ENCODE measurements around the gene BTBD10. TPM values are rescaled to one million over a fixed set of nuclear protein-coding genes. Genes with fewer than 3 reads are reported as not detected.

BTBD10 gene
- total RNA-seq, 4 donors from 2014 or later = 44.1 to 65.1 (median 50.4) TPM

- peaks cover 5 to 22% (median 14%) of the 10 kb centered on the region in 3 donors for H3K4me1 ChIP-seq
- TF ChIP-seq POLR2AphosphoS5 (IDR thresholded peaks at IDR 0.05) (no peak), EP300 (IDR thresholded peaks at IDR 0.05) (no peak), POLR2A (IDR thresholded peaks at IDR 0.05) (no peak)
- H3K9me3 ChIP-seq = no peaks in the 10 kb centered on the region
- ATAC-seq = peak; percentile 57
- H3K4me3 ChIP-seq = peak overlapping the region; percentile 51 to 89
- H3K36me3 ChIP-seq = no peaks in the 10 kb centered on the region
- H3K27me3 ChIP-seq = no peaks in the 10 kb centered on the region
- peak overlapping the region; percentile 44 to 96 (median 93) for H3K27ac ChIP-seq
- 5 to 8% methylated on average over 4 to 8 of the region's 18 CpGs for WGBS, 2 donors (ENCODE audit: low coverage in 1 of 2)
These were observed 616 bp downstream of the BTBD10 start for GRCh38 chr11:13462311-13462900.

DNA sequence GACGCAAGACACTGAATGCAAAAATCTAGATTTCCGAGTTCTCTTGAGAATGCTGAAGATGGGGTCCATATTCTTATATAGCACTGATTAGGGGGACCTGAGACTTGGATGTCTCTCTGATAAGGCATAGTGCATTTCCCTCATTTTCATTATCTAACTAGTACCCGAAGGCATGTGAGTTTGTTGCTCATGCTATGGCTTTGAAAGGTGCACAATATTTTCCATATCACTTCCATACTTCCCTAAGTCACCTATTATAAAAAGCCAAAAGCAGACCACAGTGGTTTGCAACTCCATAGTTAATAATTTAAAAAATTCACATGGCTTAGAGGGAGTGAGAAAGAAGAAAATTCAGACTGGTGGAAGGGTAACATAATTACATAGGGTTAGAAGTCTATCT is 1.7 kb downstream of the BTBD10 start:
- no peaks in the 10 kb centered on the region for H3K27me3 ChIP-seq
- no peak overlapping the region for H3K4me3 ChIP-seq
- peaks cover 5 to 22% (median 14%) of the 10 kb centered on the region in 3 donors for H3K4me1 ChIP-seq
- TF ChIP-seq EP300 (IDR thresholded peaks at IDR 0.05) (no peak), POLR2AphosphoS5 (IDR thresholded peaks at IDR 0.05) (no peak), POLR2A (IDR thresholded peaks at IDR 0.05) (no peak), CTCF (IDR thresholded peaks at IDR 0.05) (no peak)
- WGBS, 2 donors (ENCODE audit: low coverage in 1 of 2) = 87 to 88% methylated on average over 3 of the region's 3 CpGs
- ATAC-seq = no peak
- no peaks in the 10 kb centered on the region for H3K36me3 ChIP-seq
- no peak overlapping the region for H3K27ac ChIP-seq
- no peaks in the 10 kb centered on the region for H3K9me3 ChIP-seq

- Histone ChIP-seq H3K9me3 (no peaks in the 10 kb centered on the region), H3K4me1 (peaks cover 0 to 20% (median 7%) of the 10 kb centered on the region in 3 donors), H3K27ac (no peak overlapping the region), H3K36me3 (no peaks in the 10 kb centered on the region), H3K4me3 (no peak overlapping the region), H3K27me3 (no peaks in the 10 kb centered on the region)
- ATAC-seq = no peak
- TF ChIP-seq POLR2AphosphoS5 (IDR thresholded peaks at IDR 0.05) (no peak), POLR2A (IDR thresholded peaks at IDR 0.05) (no peak), EP300 (IDR thresholded peaks at IDR 0.05) (no peak), CTCF (IDR thresholded peaks at IDR 0.05) (no peak)
- 69 to 83% methylated on average over 2 of the region's 2 CpGs for WGBS, 2 donors (ENCODE audit: low coverage in 1 of 2)
These were observed 12.1 kb downstream of the BTBD10 start for GRCh38 chr11:13450832-13451397.

DNA sequence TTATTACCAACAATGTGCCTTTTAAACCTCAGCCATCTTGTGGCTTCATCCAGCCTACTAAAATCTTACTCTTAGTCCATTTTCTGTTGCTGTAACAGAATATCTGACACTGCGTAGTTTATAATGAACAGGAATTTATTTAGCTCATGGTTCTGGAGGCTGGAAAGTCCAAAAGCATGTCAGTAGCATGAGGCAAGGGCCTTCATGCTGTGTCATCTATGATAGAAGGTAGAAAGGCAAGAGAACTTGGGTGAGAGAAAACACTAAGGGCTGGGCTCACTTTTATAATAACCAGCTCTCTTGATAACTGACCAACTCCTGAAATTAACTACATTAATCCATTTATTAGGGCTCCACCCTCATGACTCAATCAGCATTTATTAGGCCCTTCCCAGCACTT is 13.5 kb downstream of the BTBD10 start:
- no peaks in the 10 kb centered on the region for H3K27me3 ChIP-seq
- peak overlapping the region in 3 of 4 donors; percentile 23 to 53 (median 40) for H3K27ac ChIP-seq
- no peak overlapping the region for H3K4me3 ChIP-seq
- H3K4me1 ChIP-seq = peaks cover 0 to 30% (median 7%) of the 10 kb centered on the region in 3 donors
- no peaks in the 10 kb centered on the region for H3K36me3 ChIP-seq
- no peaks in the 10 kb centered on the region for H3K9me3 ChIP-seq
- TF ChIP-seq CTCF (IDR thresholded peaks at IDR 0.05) = no peak
- TF ChIP-seq EP300 (IDR thresholded peaks at IDR 0.05) = no peak
- TF ChIP-seq POLR2AphosphoS5 (IDR thresholded peaks at IDR 0.05) = no peak
- TF ChIP-seq POLR2A (IDR thresholded peaks at IDR 0.05) = no peak
- 0 to 38% methylated on average over 1 of the region's 1 CpG for WGBS, 2 donors (ENCODE audit: low coverage in 1 of 2)
- ATAC-seq = no peak

DNA sequence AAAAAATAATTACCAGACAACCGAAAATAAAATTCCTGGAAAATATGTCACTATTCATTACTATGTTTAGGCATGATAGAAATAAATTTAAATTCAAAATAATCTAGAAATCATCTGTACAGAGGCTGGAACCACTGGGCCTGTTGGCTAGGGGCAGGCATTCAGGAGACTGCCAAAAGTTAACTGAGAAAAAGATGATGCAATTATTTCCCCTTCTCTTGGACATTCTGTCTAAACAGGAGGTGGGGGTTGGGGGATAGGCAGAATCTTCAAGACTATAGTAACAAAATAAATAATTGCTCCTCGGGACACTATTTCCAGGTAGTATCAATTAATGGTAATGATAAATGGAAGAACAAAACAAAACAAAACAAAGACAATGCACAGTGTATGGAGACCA is 14.1 kb downstream of the BTBD10 start:
- no peaks in the 10 kb centered on the region for H3K9me3 ChIP-seq
- WGBS, 2 donors (ENCODE audit: low coverage in 1 of 2) = 0 to 32% methylated on average over 2 of the region's 2 CpGs
- no peak overlapping the region for H3K4me3 ChIP-seq
- peak; percentile 78 for ATAC-seq
- peak overlapping the region; percentile 44 to 63 (median 56) for H3K27ac ChIP-seq
- peaks cover 0 to 36% (median 7%) of the 10 kb centered on the region in 3 donors for H3K4me1 ChIP-seq
- H3K36me3 ChIP-seq = no peaks in the 10 kb centered on the region
- TF ChIP-seq EP300 (IDR thresholded peaks at IDR 0.05) (no peak), POLR2AphosphoS5 (IDR thresholded peaks at IDR 0.05) (no peak), CTCF (IDR thresholded peaks at IDR 0.05) (no peak), POLR2A (IDR thresholded peaks at IDR 0.05) (no peak)
- no peaks in the 10 kb centered on the region for H3K27me3 ChIP-seq

All from gastroesophageal sphincter (tissue), 4 donors.